HL-60 (cell line): ENCODE measurements around the gene RTN4RL1.

ENCODE experiments used
- DNase-seq, 2 experiments: peaks; one replicate each; pipeline ENCODE4 v3.0.0-alpha.2; 2010 to 2020; ENCODE audit warnings: low read depth in 1 of 2, low spot score in 1 of 2
- H3K27ac ChIP-seq: fragments of 250-450 bp; sonication (Bioruptor Pico); replicated peaks from 2 replicates; pipeline ENCODE4 v1.5.1; 2020; ENCODE audit warnings: mild to moderate bottlenecking, moderate library complexity
- H3K27me3 ChIP-seq: fragments of 250-450 bp; sonication (Bioruptor Pico); 2 replicates; pipeline ENCODE4 v1.5.1; 2021; ENCODE audit warnings: mild to moderate bottlenecking, moderate library complexity; ENCODE audit not compliant: insufficient read depth, poor library complexity, severe bottlenecking
- H3K4me3 ChIP-seq: replicated peaks from 2 replicates; pipeline ENCODE4 v1.5.1; 2011; ENCODE audit warnings: mild to moderate bottlenecking, control low read depth, low read length; ENCODE audit not compliant: insufficient read depth
- CTCF ChIP-seq: IDR thresholded peaks from one replicate; pipeline ENCODE4 v1.5.1; 2011; ENCODE audit warnings: low read length, control low read depth, inconsistent platforms; ENCODE audit not compliant: insufficient read depth
- GABPA ChIP-seq: IDR thresholded peaks from 2 replicates; pipeline ENCODE4 v1.6.1; 2012; ENCODE audit warnings: low read depth
- POLR2AphosphoS5 ChIP-seq: IDR thresholded peaks from 2 replicates; pipeline ENCODE4 v1.6.1; 2012; ENCODE audit warnings: low read depth
- REST ChIP-seq: IDR thresholded peaks from 2 replicates; pipeline ENCODE4 v1.6.1; 2012; ENCODE audit warnings: low read depth; ENCODE audit not compliant: insufficient replicate concordance
- SPI1 ChIP-seq: IDR thresholded peaks from 2 replicates; pipeline ENCODE4 v1.6.1; 2012; ENCODE audit warnings: low read depth, mild to moderate bottlenecking, borderline replicate concordance

The RTN4RL1 gene

GRCh38 chr17:2068031-2068518 is 42.9 kb upstream of the RTN4RL1 start:
- DNase-seq: no peak
- Histone ChIP-seq H3K4me3 (no peak overlapping the region), H3K27me3 (no peaks in the 10 kb centered on the region), H3K27ac (no peak overlapping the region)
- TF ChIP-seq POLR2AphosphoS5 (no peak), SPI1 (no peak), REST (no peak), CTCF (no peak), GABPA (no peak)

- H3K27ac ChIP-seq: no peak overlapping the region
- DNase-seq: no peak
- no peak overlapping the region for H3K4me3 ChIP-seq
- H3K27me3 ChIP-seq: no peaks in the 10 kb centered on the region
- TF ChIP-seq GABPA (no peak), CTCF (no peak), REST (no peak), POLR2AphosphoS5 (no peak), SPI1 (no peak)
Observed at GRCh38 chr17:2067608-2068024, 42.5 kb upstream of the RTN4RL1 start.

- Histone ChIP-seq H3K27ac (no peak overlapping the region), H3K4me3 (no peak overlapping the region), H3K27me3 (no peaks in the 10 kb centered on the region)
Observed at GRCh38 chr17:2067048-2067561, 42.0 kb upstream of the RTN4RL1 start.

More at GRCh38 chr17:2067048-2067561, 42.0 kb upstream of the RTN4RL1 start:
- no peak for DNase-seq
- TF ChIP-seq GABPA: no peak
- no peak for TF ChIP-seq REST
- no peak for TF ChIP-seq CTCF
- no peak for TF ChIP-seq SPI1
